ENCODE data around the gene ZBTB8A.

The ZBTB8A gene

DNA sequence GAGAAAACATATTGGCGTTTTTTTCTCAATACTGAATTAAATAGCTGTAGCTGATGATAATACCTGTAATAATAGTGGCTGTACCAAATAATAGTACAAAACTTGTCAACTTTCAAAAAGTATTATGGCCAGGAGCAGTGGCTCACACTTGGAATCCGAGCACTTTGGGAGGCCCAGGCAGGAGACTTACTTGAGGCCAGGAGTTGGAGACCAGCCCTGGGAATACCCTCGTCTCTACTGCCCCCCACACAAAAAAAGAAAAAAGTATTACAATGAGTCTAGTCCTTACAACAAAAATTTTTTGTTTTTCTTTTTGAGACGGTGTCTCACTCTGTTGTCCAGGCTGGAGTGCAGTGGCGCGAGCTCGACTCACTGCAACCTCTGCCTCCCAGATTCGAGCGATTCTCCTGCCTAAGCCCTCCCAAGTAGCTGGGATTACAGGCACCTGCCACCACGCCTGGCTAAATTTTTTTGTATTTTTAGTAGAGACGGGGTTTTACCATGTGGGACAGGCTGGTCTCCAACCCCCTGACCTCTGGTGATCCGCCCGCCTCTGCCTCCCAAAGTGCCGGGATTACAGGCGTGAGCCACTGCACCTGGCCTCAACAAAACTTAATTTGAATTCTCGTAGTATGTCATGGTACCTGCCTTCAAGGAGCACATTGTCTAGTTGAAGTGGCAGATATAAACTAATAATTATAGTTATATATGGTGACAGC lies 113.2 kb downstream of the ZBTB8A start:
- DNase-seq (ENCODE audit: low read depth in 2 of 2): no peak
